Smooth muscle cell (in vitro differentiated cells): Measurements from ENCODE around the gene NTSR1. TPM values are rescaled to one million over a fixed set of nuclear protein-coding genes. Genes with fewer than 3 reads are reported as not detected.

Experiments
- DNase-seq: peaks from one replicate; lab custom pipeline; 2025; ENCODE audit not compliant: unreplicated experiment; lab: John Stamatoyannopoulos, UW
- H2AFZ ChIP-seq: fragments of 200-600 bp; sonication (generic); 2 replicates; pipeline ENCODE4 v1.6.0; 2016; ENCODE audit warnings: antibody characterized with exemption, low read depth, mild to moderate bottlenecking
- H3F3A ChIP-seq: fragments of 200-600 bp; sonication (generic); 2 replicates; pipeline ENCODE4 v1.6.0; 2017; ENCODE audit warnings: antibody characterized with exemption, low read depth
- H3K27ac ChIP-seq: fragments of 200-600 bp; sonication (generic); 2 replicates; pipeline ENCODE4 v1.5.1; 2016; ENCODE audit warnings: low read depth, mild to moderate bottlenecking
- H3K27me3 ChIP-seq: fragments of 200-600 bp; sonication (generic); 2 replicates; pipeline ENCODE4 v1.6.1; 2016; ENCODE audit warnings: low read depth, mild to moderate bottlenecking
- H3K36me3 ChIP-seq: fragments of 200-600 bp; sonication (generic); 2 replicates; pipeline ENCODE4 v1.5.1; 2016; ENCODE audit warnings: low read depth
- H3K4me1 ChIP-seq: fragments of 200-600 bp; sonication (generic); 2 replicates; pipeline ENCODE4 v1.5.1; 2016; ENCODE audit warnings: low read depth
- H3K4me2 ChIP-seq: fragments of 200-600 bp; sonication (generic); 2 replicates; pipeline ENCODE4 v1.6.0; 2016; ENCODE audit warnings: mild to moderate bottlenecking
- H3K4me3 ChIP-seq: fragments of 200-600 bp; sonication (generic); 2 replicates; pipeline ENCODE4 v1.5.1; 2016; ENCODE audit warnings: mild to moderate bottlenecking
- H3K79me2 ChIP-seq: fragments of 200-600 bp; sonication (generic); 2 replicates; pipeline ENCODE4 v1.6.0; 2016; ENCODE audit warnings: low read depth, mild to moderate bottlenecking
- H3K9ac ChIP-seq: fragments of 200-600 bp; sonication (generic); 2 replicates; pipeline ENCODE4 v1.6.0; 2016; ENCODE audit warnings: low read depth
- H3K9me3 ChIP-seq: fragments of 200-600 bp; sonication (generic); replicated peaks from 2 replicates; pipeline ENCODE4 v1.5.1; 2016; ENCODE audit warnings: low read depth
- H4K20me1 ChIP-seq: fragments of 200-600 bp; sonication (generic); 2 replicates; pipeline ENCODE4 v1.6.0; 2016; ENCODE audit warnings: low read depth
- CTCF ChIP-seq: fragments of 200-600 bp; sonication (generic); IDR thresholded peaks from 2 replicates; pipeline ENCODE4 v1.5.1; 2017; ENCODE audit warnings: borderline replicate concordance, mild to moderate bottlenecking, antibody characterized with exemption; ENCODE audit not compliant: insufficient read depth, poor library complexity, severe bottlenecking
- WGBS: methylation state at CpG from one replicate; pipeline ENCODE4 v1.1.7; 2016; ENCODE audit warnings: low lambda C conversion rate; 5-methylcytosine and 5-hydroxymethylcytosine counted together
- polyA plus RNA-seq: library from polyadenylated mRNA; unstranded; fragments of >200 nt; fragmentation: Nextera tagmentation; extraction: Ambion mirVana; gene quantifications from 2 replicates; pipeline ENCODE4 v1.2.1, GENCODE V29; 2016
- total RNA-seq: library from RNA; depleted of rRNA; stranded (reverse); fragments of >200 nt; gene quantifications from 2 replicates; pipeline ENCODE4 v1.2.3, GENCODE V29; 2014

Gene NTSR1
- total and polyA plus RNA-seq, 2 experiments from 2014 or later, result 0.09 TPM; not detected in 1

GRCh38 chr20:62753626-62754025 lies 45.0 kb downstream of the NTSR1 start:
- 97% methylated on average over 11 of the region's 11 CpGs for WGBS

GRCh38 chr20:62754122-62754990 lies 45.7 kb downstream of the NTSR1 start:
- Histone ChIP-seq H3K9ac (no peak overlapping the region), H3K27ac (no peak overlapping the region), H2AFZ (no peak overlapping the region), H3K4me2 (no peak overlapping the region), H3K4me1 (no peaks in the 10 kb centered on the region), H3K27me3 (no peaks in the 10 kb centered on the region), H4K20me1 (no peaks in the 10 kb centered on the region), H3F3A (no peaks in the 10 kb centered on the region), H3K36me3 (no peaks in the 10 kb centered on the region), H3K79me2 (no peaks in the 10 kb centered on the region), H3K4me3 (no peak overlapping the region), H3K9me3 (no peaks in the 10 kb centered on the region)
- 91% methylated on average over 31 of the region's 31 CpGs for WGBS
- TF ChIP-seq CTCF, result no peak
- no peak for DNase-seq

More at GRCh38 chr20:62753626-62754025, 45.0 kb downstream of the NTSR1 start:
- no peaks in the 10 kb centered on the region for H3K79me2 ChIP-seq
- TF ChIP-seq CTCF, result no peak
- no peak overlapping the region for H2AFZ ChIP-seq
- H3K4me2 ChIP-seq, result no peak overlapping the region
- no peaks in the 10 kb centered on the region for H3K9me3 ChIP-seq
- no peak overlapping the region for H3K4me3 ChIP-seq
- no peak for DNase-seq
- no peaks in the 10 kb centered on the region for H3K36me3 ChIP-seq
- H3F3A ChIP-seq, result no peaks in the 10 kb centered on the region
- H3K27ac ChIP-seq, result no peak overlapping the region
- no peak overlapping the region for H3K9ac ChIP-seq
- no peaks in the 10 kb centered on the region for H3K27me3 ChIP-seq
- no peaks in the 10 kb centered on the region for H3K4me1 ChIP-seq
- no peaks in the 10 kb centered on the region for H4K20me1 ChIP-seq

- Histone ChIP-seq H3K9ac (no peak overlapping the region), H3K27ac (no peak overlapping the region), H4K20me1 (no peaks in the 10 kb centered on the region), H3K4me3 (no peak overlapping the region), H3K4me2 (no peak overlapping the region), H3K27me3 (no peaks in the 10 kb centered on the region), H3K9me3 (no peaks in the 10 kb centered on the region), H3K36me3 (no peaks in the 10 kb centered on the region), H2AFZ (no peak overlapping the region), H3F3A (no peaks in the 10 kb centered on the region), H3K79me2 (no peaks in the 10 kb centered on the region), H3K4me1 (no peaks in the 10 kb centered on the region)
- WGBS, result 67% methylated on average over 1 of the region's 1 CpG
- no peak for TF ChIP-seq CTCF
- no peak for DNase-seq
Observed at GRCh38 chr20:62754991-62755356, 46.3 kb downstream of the NTSR1 start.
